GM12878 (cell line): ENCODE results near the gene UBR2.

Experiments
- CREB1 ChIP-seq: IDR thresholded peaks from 2 replicates; pipeline ENCODE4 v1.6.1; 2012; ENCODE audit warnings: low read depth, mild to moderate bottlenecking, inconsistent platforms
- HDAC2 ChIP-seq: fragments of 200-600 bp; sonication (generic); IDR thresholded peaks from 2 replicates; pipeline ENCODE4 v1.6.1; 2017
- POLR2AphosphoS5 ChIP-seq: IDR thresholded peaks from 2 replicates; pipeline ENCODE4 v1.6.1; 2011; ENCODE audit warnings: mild to moderate bottlenecking, low read length, inconsistent platforms
- ZBED1 ChIP-seq: IDR thresholded peaks from 2 replicates; pipeline ENCODE4 v1.6.1; 2016; ENCODE audit warnings: borderline replicate concordance
- ZZZ3 ChIP-seq: IDR thresholded peaks from 2 replicates; pipeline ENCODE4 v1.6.1; 2011; ENCODE audit warnings: low read depth; ENCODE audit not compliant: control insufficient read depth, insufficient read length
- TF ChIP-seq, protein P1 (sequence below): IDR thresholded peaks from 2 replicates; pipeline ENCODE4 v1.6.1; 2011; ENCODE audit warnings: low read depth, mild to moderate bottlenecking, low read length, moderate library complexity, borderline replicate concordance; ENCODE audit errors: extremely low read depth
- TF ChIP-seq, protein P2 (sequence below): fragments of 450-650 bp; formaldehyde crosslinking; IDR thresholded peaks from 2 replicates; pipeline ENCODE4 v1.4.0; 2022; ENCODE audit warnings: mild to moderate bottlenecking, moderate library complexity

DNA sequence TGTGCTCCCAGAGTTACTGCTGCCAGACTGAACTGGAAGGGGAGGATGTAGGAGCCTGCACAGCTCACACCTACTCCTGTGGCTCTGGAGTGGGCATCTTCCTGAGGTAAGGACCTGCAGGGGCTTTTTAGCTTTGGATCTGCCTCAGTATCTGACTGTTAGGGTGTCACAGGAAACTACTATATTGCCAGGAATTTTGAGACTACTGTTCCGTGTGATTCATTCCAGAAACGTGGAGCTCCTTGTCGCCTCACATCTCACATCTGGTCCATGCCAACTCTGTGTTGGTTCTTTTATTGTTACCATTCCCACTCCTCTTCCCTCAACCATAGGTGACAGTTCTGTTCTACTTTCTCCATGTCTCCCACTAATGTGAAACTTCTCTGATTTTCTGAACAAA lies 124.5 kb downstream of the UBR2 start:
- TF ChIP-seq HDAC2 (no peak), ZBED1 (no peak), ZZZ3 (no peak), POLR2AphosphoS5 (no peak), CREB1 (no peak)
- TF ChIP-seq, protein P1, sequence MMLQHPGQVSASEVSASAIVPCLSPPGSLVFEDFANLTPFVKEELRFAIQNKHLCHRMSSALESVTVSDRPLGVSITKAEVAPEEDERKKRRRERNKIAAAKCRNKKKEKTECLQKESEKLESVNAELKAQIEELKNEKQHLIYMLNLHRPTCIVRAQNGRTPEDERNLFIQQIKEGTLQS = no peak
- TF ChIP-seq, protein P2, sequence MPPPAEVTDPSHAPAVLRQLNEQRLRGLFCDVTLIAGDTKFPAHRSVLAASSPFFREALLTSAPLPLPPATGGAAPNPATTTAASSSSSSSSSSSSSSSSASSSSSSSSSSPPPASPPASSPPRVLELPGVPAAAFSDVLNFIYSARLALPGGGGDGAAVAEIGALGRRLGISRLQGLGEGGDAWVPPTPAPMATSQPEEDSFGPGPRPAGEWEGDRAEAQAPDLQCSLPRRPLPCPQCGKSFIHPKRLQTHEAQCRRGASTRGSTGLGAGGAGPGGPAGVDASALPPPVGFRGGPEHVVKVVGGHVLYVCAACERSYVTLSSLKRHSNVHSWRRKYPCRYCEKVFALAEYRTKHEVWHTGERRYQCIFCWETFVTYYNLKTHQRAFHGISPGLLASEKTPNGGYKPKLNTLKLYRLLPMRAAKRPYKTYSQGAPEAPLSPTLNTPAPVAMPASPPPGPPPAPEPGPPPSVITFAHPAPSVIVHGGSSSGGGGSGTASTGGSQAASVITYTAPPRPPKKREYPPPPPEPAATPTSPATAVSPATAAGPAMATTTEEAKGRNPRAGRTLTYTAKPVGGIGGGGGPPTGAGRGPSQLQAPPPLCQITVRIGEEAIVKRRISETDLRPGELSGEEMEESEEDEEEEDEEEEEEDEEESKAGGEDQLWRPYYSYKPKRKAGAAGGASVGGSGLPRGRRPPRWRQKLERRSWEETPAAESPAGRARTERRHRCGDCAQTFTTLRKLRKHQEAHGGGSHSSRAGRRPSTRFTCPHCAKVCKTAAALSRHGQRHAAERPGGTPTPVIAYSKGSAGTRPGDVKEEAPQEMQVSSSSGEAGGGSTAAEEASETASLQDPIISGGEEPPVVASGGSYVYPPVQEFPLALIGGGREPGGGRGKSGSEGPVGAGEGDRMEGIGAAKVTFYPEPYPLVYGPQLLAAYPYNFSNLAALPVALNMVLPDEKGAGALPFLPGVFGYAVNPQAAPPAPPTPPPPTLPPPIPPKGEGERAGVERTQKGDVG (CRISPR knock-in tag) = no peak
